ENCODE data around the gene DHRS13.
A peak's percentile ranks its signal among the peaks of the same experiment; 100 is the strongest.
"Not testable (repeated sequence)": the region's sequence is repeated elsewhere in the genome, so short reads cannot be mapped to it uniquely, and the experiment has no call there.

DHRS13 gene

GRCh38 chr17:28906276-28906675, 3.4 kb upstream of the DHRS13 start:
- no peak overlapping the region for H3K4me3 ChIP-seq (ENCODE audit: low read depth, low read length)
- no peak for TF ChIP-seq CTCF (IDR thresholded peaks at IDR 0.05; ENCODE audit: insufficient read depth, low read depth, low read length, missing control alignments)
- no peak for DNase-seq (ENCODE audit: low read depth)

- no peak for TF ChIP-seq CTCF (IDR thresholded peaks at IDR 0.05; ENCODE audit: insufficient read depth, low read depth, low read length, missing control alignments)
- H3K4me3 ChIP-seq (ENCODE audit: low read depth, low read length), result no peak overlapping the region
- DNase-seq (ENCODE audit: low read depth), result no peak
Observed at GRCh38 chr17:28904800-28905199, 1.9 kb upstream of the DHRS13 start.

GRCh38 chr17:28903546-28903841, 615 bp upstream of the DHRS13 start:
- not testable (repeated sequence) for DNase-seq (ENCODE audit: low read depth); H3K4me3 ChIP-seq (ENCODE audit: low read depth, low read length)

- peak overlapping the region; percentile 74 for H3K4me3 ChIP-seq (ENCODE audit: low read depth, low read length)
- TF ChIP-seq CTCF (IDR thresholded peaks at IDR 0.05; ENCODE audit: insufficient read depth, low read depth, low read length, missing control alignments), result no peak
- peak; percentile 61 for DNase-seq (ENCODE audit: low read depth)
Observed at GRCh38 chr17:28901866-28902818, 737 bp downstream of the DHRS13 start.

GRCh38 chr17:28900986-28901726, 1.7 kb downstream of the DHRS13 start:
- no peak for TF ChIP-seq CTCF (IDR thresholded peaks at IDR 0.05; ENCODE audit: insufficient read depth, low read depth, low read length, missing control alignments)

GRCh38 chr17:28899212-28899815, 3.6 kb downstream of the DHRS13 start:
- no peak for DNase-seq (ENCODE audit: low read depth)
- H3K4me3 ChIP-seq (ENCODE audit: low read depth, low read length), result no peak overlapping the region

More at GRCh38 chr17:28900986-28901726, 1.7 kb downstream of the DHRS13 start:
- DNase-seq (ENCODE audit: low read depth), result no peak
- H3K4me3 ChIP-seq (ENCODE audit: low read depth, low read length), result peak overlapping the region; percentile 74

More at GRCh38 chr17:28899212-28899815, 3.6 kb downstream of the DHRS13 start:
- TF ChIP-seq CTCF (IDR thresholded peaks at IDR 0.05; ENCODE audit: insufficient read depth, low read depth, low read length, missing control alignments), result no peak
